ENCODE measurements around the gene DTX3.
"Not testable (repeated sequence)": the region's sequence is repeated elsewhere in the genome, so short reads cannot be mapped to it uniquely, and the experiment has no call there.

DTX3 gene, protein sequence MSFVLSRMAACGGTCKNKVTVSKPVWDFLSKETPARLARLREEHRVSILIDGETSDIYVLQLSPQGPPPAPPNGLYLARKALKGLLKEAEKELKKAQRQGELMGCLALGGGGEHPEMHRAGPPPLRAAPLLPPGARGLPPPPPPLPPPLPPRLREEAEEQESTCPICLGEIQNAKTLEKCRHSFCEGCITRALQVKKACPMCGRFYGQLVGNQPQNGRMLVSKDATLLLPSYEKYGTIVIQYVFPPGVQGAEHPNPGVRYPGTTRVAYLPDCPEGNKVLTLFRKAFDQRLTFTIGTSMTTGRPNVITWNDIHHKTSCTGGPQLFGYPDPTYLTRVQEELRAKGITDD

DNA sequence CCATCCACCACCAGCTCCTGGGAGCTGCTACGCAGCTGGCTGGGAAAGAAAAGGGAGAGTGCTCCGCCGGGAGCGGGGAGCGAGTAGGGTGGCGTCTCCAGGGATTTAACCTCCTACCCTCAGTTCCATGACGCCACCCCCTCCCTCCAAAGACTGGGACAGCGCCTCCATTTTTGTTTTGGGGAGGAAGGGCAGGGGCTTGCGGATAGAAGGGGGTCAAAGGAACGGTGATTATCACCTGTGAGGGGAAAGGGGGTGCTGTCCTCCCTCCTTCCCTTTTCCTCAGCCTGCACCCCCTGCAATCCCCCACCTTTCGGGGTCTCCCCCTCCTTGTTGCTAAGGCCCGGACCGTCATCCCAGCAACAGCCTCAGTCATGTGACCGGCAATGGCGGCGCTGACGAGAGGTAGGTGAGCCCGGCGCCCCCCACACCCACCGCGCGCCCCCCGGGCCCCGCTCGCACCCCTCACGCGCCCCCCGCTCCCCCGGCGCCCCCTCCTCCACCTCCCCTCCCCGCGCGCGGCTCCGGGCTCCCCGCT lies at the start of gene DTX3:
Gene DTX3, plus strand, starts transcription at position 371 of the 538 bp plus-strand sequence. CDS start 1,694 bp downstream, outside the sequence.
- DNase-seq, result no peak

GRCh38 chr12:57554897-57555296 lies 49.7 kb upstream of the DTX3 start:
- DNase-seq, result no peak

DNA sequence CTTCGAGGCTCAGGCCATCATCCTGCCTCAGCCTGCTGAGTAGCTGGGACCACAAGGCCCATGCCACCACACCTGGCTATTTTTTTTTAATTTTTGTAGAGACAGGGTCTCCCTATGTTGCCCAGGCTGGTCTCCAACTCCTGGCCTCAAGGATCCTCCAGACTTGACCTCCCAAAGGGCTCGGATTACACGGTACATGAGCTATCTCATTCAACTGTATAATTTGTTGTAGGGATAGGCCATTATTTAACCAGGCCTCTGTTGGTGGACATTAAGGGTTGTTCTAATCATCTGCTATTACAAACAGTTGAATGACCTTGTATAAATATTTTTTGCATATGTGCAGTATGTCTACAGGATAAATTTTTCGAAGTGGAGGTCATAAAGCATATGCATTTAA lies 45.8 kb upstream of the DTX3 start:
- no peak for DNase-seq

DNA sequence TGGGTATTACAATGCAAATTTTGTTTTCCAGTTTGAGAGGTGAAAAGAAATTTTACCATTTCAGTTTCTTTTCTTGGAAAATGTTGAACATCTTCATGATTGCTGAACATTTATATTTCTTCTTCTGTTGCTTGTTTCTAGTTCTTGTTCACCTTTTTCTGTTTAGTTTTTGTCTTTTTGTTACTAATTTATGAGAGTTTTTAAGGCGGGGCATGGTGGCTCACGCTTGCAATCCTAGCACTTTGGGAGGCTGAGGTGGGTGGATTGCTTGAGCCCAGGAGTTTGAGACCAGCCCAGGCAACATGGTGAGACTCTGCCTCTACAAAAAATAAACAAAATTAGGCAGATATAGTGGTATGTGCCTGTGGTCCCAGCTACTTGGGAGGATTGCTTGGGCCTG lies 44.1 kb upstream of the DTX3 start:
- no peak for DNase-seq

DNA sequence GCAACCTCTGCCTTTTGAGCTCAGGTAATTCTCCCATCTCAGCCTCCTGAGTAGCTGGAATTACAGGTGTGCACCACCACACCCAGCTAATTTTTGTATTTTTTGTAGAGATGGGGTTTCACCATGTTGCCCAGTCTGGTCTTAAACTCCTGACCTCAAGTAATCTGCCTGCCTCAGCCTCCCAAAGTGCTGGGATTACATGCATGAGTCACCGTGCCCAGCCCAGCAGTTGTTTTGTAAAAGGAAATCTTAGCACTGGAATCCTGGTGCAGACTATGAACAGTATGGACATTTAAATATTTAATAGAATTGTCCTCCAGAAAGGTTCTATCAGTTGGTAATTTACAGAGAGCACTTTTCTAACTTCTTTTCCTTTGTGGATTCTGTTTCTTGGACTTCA lies 43.5 kb upstream of the DTX3 start:
- DNase-seq, result not testable (repeated sequence)

DNA sequence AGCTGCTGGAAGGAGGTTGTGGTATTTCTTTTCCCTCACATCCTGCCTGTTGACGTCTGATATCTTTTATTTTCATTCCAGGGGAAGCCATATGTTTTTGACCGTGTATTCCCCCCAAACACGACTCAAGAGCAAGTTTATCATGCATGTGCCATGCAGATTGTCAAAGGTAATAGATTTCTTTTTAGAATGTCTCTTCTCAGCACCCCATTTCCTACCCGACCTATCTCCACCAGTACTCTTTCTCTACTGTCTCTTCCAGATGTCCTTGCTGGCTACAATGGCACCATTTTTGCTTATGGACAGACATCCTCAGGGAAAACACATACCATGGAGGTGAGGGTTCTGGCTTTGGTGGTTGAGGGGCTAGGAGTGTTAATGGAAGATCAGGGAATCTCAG lies 41.3 kb upstream of the DTX3 start:
- no peak for DNase-seq

DNA sequence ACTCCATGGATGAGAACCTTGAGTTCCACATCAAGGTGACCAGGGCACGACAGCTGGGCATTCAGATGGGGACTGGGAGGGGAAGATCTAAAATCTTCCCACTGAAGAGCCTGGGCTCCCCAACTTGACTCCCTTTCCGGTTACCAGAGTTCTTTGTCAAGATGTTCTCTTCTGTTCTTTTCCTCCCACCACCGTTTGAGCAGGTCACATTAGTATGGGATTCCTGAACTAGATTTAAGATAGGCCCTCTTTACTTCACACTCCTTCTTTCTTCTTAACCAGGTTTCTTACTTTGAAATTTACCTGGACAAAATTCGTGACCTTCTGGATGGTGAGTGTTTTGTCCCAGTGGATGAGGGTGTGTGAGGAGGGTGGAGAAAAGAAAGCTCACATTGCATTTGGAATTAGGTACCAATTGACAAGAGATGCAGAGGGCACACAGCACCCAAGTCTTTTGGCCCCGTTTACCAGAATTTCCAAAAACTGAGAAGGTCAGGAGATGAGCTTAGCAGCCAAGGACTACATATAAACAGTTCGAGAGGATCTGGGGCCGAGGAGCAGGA lies 40.4 kb upstream of the DTX3 start:
- no peak for DNase-seq

DNA sequence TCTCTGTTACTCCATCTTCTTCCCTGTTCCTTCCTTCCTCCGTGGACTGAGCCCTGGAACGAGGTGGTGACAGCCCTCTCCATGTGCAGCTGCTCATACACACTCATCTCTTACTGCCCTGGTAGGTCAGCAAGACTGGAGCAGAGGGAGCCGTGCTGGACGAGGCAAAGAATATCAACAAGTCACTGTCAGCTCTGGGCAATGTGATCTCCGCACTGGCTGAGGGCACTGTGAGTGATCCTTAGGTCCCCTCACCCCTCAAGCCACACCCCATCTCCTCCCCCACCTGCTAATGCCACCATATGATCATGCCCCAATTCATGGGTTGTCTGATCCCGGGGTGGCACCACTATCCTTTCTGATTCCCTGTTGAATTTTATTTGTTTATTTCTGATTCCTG lies 35.8 kb upstream of the DTX3 start:
- no peak for DNase-seq

- DNase-seq, result no peak
These were observed 34.8 kb upstream of the DTX3 start for GRCh38 chr12:57569858-57570257.

DNA sequence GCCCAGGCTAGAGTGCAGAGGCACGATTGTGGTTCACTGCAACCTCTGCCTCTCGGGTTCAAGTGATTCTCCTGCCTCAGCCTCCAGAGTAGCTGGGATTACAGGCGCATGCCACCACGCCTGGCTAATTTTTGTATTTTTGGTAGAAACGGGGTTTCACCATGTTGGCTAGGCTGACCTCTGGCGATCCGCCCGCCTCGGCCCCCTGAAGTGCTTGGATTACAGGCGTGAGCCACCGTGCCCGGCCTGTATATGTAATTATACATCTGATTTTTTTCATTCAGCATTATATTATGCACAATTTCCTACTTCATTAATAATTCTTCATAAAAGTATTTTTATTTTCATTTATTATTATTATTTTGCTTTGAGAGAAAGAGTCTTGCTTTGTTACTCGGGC lies 34.2 kb upstream of the DTX3 start:
- not testable (repeated sequence) for DNase-seq

- DNase-seq, result no peak
These were observed 32.5 kb upstream of the DTX3 start for GRCh38 chr12:57571926-57572762.

GRCh38 chr12:57574795-57575194 lies 29.8 kb upstream of the DTX3 start:
- no peak for DNase-seq

- DNase-seq, result no peak
These were observed 28.6 kb upstream of the DTX3 start for GRCh38 chr12:57575771-57576612.

DNA sequence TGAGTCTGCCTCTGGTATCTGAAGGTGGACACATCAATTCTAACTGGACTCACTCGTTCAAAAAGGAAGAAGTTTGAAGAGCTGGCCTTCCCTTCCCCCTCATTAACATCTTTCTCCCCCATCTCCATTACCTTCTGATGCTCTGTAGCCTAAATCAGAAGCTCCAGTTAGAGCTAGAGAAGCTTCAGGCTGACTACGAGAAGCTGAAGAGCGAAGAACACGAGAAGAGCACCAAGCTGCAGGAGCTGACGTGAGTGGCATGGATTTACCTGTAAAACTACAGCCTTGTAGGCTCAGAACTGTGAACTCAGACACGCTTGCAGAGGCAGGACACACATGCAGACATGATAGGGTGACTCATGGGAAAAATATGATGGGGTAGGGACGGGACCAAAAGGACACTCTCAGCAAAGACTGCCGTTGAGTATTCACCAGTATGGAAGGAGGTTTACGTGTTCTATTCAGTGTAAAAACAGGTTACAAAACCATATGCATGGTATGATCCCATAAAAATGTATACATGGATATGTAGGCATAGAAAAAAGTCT lies 27.9 kb upstream of the DTX3 start:
- no peak for DNase-seq

DNA sequence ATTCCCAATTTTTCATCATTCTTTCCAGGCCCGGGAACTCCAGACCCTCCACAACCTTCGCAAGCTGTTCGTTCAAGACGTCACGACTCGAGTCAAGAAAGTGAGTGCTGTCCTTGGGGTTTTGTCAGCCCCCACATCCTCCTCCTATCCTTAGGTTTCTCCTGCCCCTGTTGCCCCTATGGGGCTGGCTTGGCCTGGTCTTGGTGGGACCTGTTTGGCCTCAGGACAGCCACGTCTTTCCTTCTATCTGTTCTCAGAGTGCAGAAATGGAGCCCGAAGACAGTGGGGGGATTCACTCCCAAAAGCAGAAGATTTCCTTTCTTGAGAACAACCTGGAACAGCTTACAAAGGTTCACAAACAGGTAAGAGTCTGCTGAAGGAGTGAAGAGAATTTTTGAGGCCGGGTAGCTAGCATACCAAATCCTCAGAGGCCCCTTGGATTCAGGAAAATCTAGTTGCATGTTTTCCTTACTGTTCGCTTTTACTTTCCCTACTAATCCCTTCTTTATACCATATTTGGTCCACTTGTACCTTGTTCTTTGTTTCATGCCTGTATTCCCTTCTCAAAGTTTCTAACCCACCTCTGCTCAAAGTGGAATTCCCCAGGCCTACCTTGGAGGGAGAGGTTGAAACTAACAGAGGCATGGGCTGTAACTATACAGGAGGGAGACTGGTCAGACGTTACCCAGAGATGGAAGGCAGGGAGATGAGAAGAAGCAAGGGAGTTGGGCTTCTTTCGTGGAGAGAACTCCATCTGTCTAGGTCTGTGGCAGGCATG lies 26.5 kb upstream of the DTX3 start:
- DNase-seq, result no peak

DNA sequence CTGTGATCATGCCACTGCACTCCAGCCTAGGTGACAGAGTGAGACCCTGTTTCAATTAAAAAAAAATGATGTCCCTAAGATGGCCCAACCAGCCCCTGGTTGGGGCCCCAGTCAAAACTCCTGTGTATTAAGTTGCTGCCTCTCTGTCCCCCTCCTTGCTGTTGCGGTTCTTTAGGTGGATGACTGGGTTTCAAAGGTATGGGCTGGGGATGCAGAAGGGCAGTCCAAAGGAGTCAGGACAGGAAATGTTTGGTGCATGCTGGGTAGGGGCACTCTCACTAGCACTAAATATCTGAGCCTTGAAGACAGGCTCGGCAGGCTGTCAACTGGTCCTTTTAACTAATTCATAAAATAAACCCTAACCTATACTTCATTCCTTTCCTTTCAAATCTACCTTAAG lies 25.6 kb upstream of the DTX3 start:
- no peak for DNase-seq

- DNase-seq, result no peak
These were observed 24.8 kb upstream of the DTX3 start for GRCh38 chr12:57579677-57580465.

GRCh38 chr12:57580466-57580795 lies 24.2 kb upstream of the DTX3 start:
- no peak for DNase-seq

GRCh38 chr12:57581802-57582201 lies 22.8 kb upstream of the DTX3 start:
- no peak for DNase-seq

GRCh38 chr12:57582440-57582839 lies 22.2 kb upstream of the DTX3 start:
- no peak for DNase-seq
